Measurements from ENCODE around the gene NCKAP5L.

Gene NCKAP5L

DNA sequence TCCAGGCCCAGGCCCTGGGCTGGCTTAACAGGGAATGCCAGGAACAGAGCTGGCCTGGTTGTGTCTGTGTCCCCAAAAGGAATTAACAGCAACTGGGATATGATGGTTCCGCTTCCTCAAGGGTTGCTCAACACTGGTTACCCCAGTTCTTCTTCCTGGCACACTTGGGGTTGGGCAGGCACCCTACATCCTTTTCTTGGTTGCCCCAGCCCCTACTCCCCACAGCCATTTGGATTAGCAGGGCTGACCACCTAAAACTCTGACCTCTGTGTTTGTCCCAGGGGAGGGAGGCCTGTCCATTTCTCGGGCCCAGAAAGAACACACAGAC, 30.8 kb downstream of the NCKAP5L start:
- Histone ChIP-seq H3K4me2 (ENCODE audit: low read length) (no peak overlapping the region), H3K9me3 (ENCODE audit: insufficient read depth, low read length) (no peaks in the 10 kb centered on the region), H3K27ac (ENCODE audit: low read length) (no peak overlapping the region), H3K36me3 (replicated peaks; ENCODE audit: low read depth, low read length) (no peaks in the 10 kb centered on the region), H2AFZ (ENCODE audit: low read depth, low read length) (no peak overlapping the region), H3K9ac (ENCODE audit: low read length) (no peak overlapping the region), H3K27me3 (ENCODE audit: low read depth, low read length) (no peaks in the 10 kb centered on the region), H4K20me1 (ENCODE audit: insufficient read depth, low read length) (no peaks in the 10 kb centered on the region), H3K4me3 (ENCODE audit: low read length) (no peak overlapping the region), H3K79me2 (ENCODE audit: low read length) (no peaks in the 10 kb centered on the region), H3K4me1 (ENCODE audit: low read length) (no peaks in the 10 kb centered on the region)
- TF ChIP-seq CTCF (IDR thresholded peaks at IDR 0.05; ENCODE audit: low read depth, low read length) (no peak), EZH2phosphoT487 (IDR thresholded peaks at IDR 0.05; ENCODE audit: low read depth) (no peak)

DNA sequence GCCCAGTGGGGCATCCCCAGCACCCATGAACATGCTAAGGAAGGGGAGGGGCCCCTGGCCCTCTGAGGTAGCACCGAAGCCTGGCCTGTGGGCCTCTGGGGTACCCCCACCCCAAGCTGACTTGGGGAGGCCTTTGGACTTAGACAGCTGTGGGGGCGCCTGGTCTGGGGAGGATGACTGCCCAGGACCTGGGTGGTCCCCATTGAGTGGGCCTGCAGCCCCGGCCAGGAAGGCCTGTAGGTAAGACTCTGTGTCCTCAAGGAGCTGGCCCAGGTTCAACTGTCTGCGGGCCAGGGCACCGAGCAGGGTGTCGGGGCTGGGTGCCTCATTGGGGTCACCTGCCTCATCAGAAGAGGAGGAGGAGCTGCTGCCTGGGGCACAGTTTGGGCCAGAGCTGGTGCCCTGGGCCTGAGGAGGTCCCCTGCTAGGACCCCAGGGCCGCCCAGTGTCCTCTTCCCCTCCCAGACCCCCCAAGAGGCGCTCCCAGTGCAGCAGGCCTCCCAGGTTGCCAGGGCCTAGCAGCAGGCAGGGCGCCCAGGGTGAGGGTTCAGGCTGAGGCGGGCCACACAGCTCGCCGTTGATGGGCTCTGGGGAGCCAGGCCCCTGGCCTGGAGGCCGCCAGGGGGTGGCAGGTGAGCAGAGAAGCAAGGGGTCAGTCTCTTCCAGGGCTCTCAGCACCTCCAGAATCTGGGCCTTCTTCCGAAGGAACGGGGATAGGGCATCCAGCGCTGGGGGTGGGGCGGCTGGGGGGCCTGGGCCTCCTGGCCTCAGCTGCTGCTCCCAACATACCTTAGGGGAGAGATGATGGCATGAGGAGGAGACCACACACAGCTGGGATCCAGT, 31.4 kb downstream of the NCKAP5L start:
- no peaks in the 10 kb centered on the region for H3K79me2 ChIP-seq (ENCODE audit: low read length)
- H4K20me1 ChIP-seq (ENCODE audit: insufficient read depth, low read length), result no peaks in the 10 kb centered on the region
- no peaks in the 10 kb centered on the region for H3K4me1 ChIP-seq (ENCODE audit: low read length)
- H3K27ac ChIP-seq (ENCODE audit: low read length), result no peak overlapping the region
- H3K4me3 ChIP-seq (ENCODE audit: low read length), result no peak overlapping the region
- H3K9me3 ChIP-seq (ENCODE audit: insufficient read depth, low read length), result no peaks in the 10 kb centered on the region
- no peak overlapping the region for H3K4me2 ChIP-seq (ENCODE audit: low read length)
- no peaks in the 10 kb centered on the region for H3K27me3 ChIP-seq (ENCODE audit: low read depth, low read length)
- TF ChIP-seq EZH2phosphoT487 (IDR thresholded peaks at IDR 0.05; ENCODE audit: low read depth) (no peak), CTCF (IDR thresholded peaks at IDR 0.05; ENCODE audit: low read depth, low read length) (no peak)
- H3K9ac ChIP-seq (ENCODE audit: low read length), result no peak overlapping the region
- no peaks in the 10 kb centered on the region for H3K36me3 ChIP-seq (replicated peaks; ENCODE audit: low read depth, low read length)
- no peak overlapping the region for H2AFZ ChIP-seq (ENCODE audit: low read depth, low read length)

- H3K9ac ChIP-seq (ENCODE audit: low read length), result no peak overlapping the region
- no peak overlapping the region for H3K4me2 ChIP-seq (ENCODE audit: low read length)
- no peak for TF ChIP-seq CTCF (IDR thresholded peaks at IDR 0.05; ENCODE audit: low read depth, low read length)
- no peak for TF ChIP-seq EZH2phosphoT487 (IDR thresholded peaks at IDR 0.05; ENCODE audit: low read depth)
- H3K9me3 ChIP-seq (ENCODE audit: insufficient read depth, low read length), result no peaks in the 10 kb centered on the region
- no peaks in the 10 kb centered on the region for H3K4me1 ChIP-seq (ENCODE audit: low read length)
- no peak overlapping the region for H3K27ac ChIP-seq (ENCODE audit: low read length)
- H3K27me3 ChIP-seq (ENCODE audit: low read depth, low read length), result no peaks in the 10 kb centered on the region
- no peaks in the 10 kb centered on the region for H3K79me2 ChIP-seq (ENCODE audit: low read length)
- no peaks in the 10 kb centered on the region for H4K20me1 ChIP-seq (ENCODE audit: insufficient read depth, low read length)
- no peak overlapping the region for H2AFZ ChIP-seq (ENCODE audit: low read depth, low read length)
- no peaks in the 10 kb centered on the region for H3K36me3 ChIP-seq (replicated peaks; ENCODE audit: low read depth, low read length)
- no peak overlapping the region for H3K4me3 ChIP-seq (ENCODE audit: low read length)
These were observed 32.1 kb downstream of the NCKAP5L start for GRCh38 chr12:49796155-49796554.

GRCh38 chr12:49795654-49796105, 32.5 kb downstream of the NCKAP5L start:
- Histone ChIP-seq H3K9me3 (ENCODE audit: insufficient read depth, low read length) (no peaks in the 10 kb centered on the region), H3K79me2 (ENCODE audit: low read length) (no peaks in the 10 kb centered on the region), H3K4me3 (ENCODE audit: low read length) (no peak overlapping the region), H3K27ac (ENCODE audit: low read length) (no peak overlapping the region), H3K9ac (ENCODE audit: low read length) (no peak overlapping the region), H4K20me1 (ENCODE audit: insufficient read depth, low read length) (no peaks in the 10 kb centered on the region), H3K4me2 (ENCODE audit: low read length) (no peak overlapping the region), H3K36me3 (replicated peaks; ENCODE audit: low read depth, low read length) (no peaks in the 10 kb centered on the region), H3K4me1 (ENCODE audit: low read length) (no peaks in the 10 kb centered on the region), H2AFZ (ENCODE audit: low read depth, low read length) (no peak overlapping the region), H3K27me3 (ENCODE audit: low read depth, low read length) (no peaks in the 10 kb centered on the region)
- no peak for TF ChIP-seq EZH2phosphoT487 (IDR thresholded peaks at IDR 0.05; ENCODE audit: low read depth)
- no peak for TF ChIP-seq CTCF (IDR thresholded peaks at IDR 0.05; ENCODE audit: low read depth, low read length)
